ENCODE measurements around the gene NPPC. TPM values are rescaled to one million over a fixed set of nuclear protein-coding genes. Genes with fewer than 3 reads are reported as not detected.

NPPC gene
- total and polyA plus RNA-seq, 7 donors, result 0.29 to 26.9 (median 0.88) TPM; not detected in 1

GRCh38 chr2:231939022-231939421, 12.8 kb upstream of the NPPC start:
- intact Hi-C loops (cut with DNase I), result no loop called here
- no peak for TF ChIP-seq CTCF (IDR thresholded peaks at IDR 0.05)
- DNase-seq (no peak), ATAC-seq (no peak)
- no peaks in the 10 kb centered on the region for H3K4me1 ChIP-seq
- H3K27ac ChIP-seq, result no peak overlapping the region
- no peaks in the 10 kb centered on the region for H3K27me3 ChIP-seq (ENCODE audit: insufficient read depth in 3 of 3, low read length in 2 of 3)
- H3K9me3 ChIP-seq, result no peaks in the 10 kb centered on the region
- 94 to 98% (median 96%) methylated on average over 4 of the region's 4 CpGs for WGBS, 3 donors
- H3K36me3 ChIP-seq (ENCODE audit: insufficient read depth in 1 of 2, low read depth in 1 of 2), result no peaks in the 10 kb centered on the region
- no peak overlapping the region for H3K4me3 ChIP-seq

- ATAC-seq (no peak), DNase-seq (no peak)
- Histone ChIP-seq H3K4me1 (no peaks in the 10 kb centered on the region), H3K27me3 (ENCODE audit: insufficient read depth in 3 of 3, low read length in 2 of 3) (no peaks in the 10 kb centered on the region), H3K36me3 (ENCODE audit: insufficient read depth in 1 of 2, low read depth in 1 of 2) (no peaks in the 10 kb centered on the region), H3K27ac (no peak overlapping the region), H3K4me3 (no peak overlapping the region), H3K9me3 (no peaks in the 10 kb centered on the region)
- intact Hi-C loops (cut with DNase I), result no loop called here
- 95 to 98% (median 98%) methylated on average over 7 of the region's 7 CpGs for WGBS, 3 donors
- no peak for TF ChIP-seq CTCF (IDR thresholded peaks at IDR 0.05)
Measured at GRCh38 chr2:231937057-231937456, 10.9 kb upstream of the NPPC start.

- H3K27ac ChIP-seq, result no peak overlapping the region
- no peaks in the 10 kb centered on the region for H3K36me3 ChIP-seq (ENCODE audit: insufficient read depth in 1 of 2, low read depth in 1 of 2)
- no peaks in the 10 kb centered on the region for H3K9me3 ChIP-seq
- ATAC-seq (no peak), DNase-seq (no peak)
- no peak for TF ChIP-seq CTCF (IDR thresholded peaks at IDR 0.05)
- no peaks in the 10 kb centered on the region for H3K4me1 ChIP-seq
- intact Hi-C loops (cut with DNase I), result no loop called here
- no peak overlapping the region for H3K4me3 ChIP-seq
- 94 to 98% (median 94%) methylated on average over 4 of the region's 4 CpGs for WGBS, 3 donors
- H3K27me3 ChIP-seq (ENCODE audit: insufficient read depth in 3 of 3, low read length in 2 of 3), result no peaks in the 10 kb centered on the region
Measured at GRCh38 chr2:231936491-231936890, 10.3 kb upstream of the NPPC start.

GRCh38 chr2:231935815-231936214, 9.6 kb upstream of the NPPC start:
- TF ChIP-seq CTCF (IDR thresholded peaks at IDR 0.05), result no peak
- H3K4me3 ChIP-seq, result no peak overlapping the region
- no peaks in the 10 kb centered on the region for H3K4me1 ChIP-seq
- H3K27me3 ChIP-seq (ENCODE audit: insufficient read depth in 3 of 3, low read length in 2 of 3), result no peaks in the 10 kb centered on the region
- intact Hi-C loops (cut with DNase I), result no loop called here
- no peak overlapping the region for H3K27ac ChIP-seq
- DNase-seq, result no peak
- no peak for ATAC-seq
- WGBS, 3 donors, result 81 to 96% (median 93%) methylated on average over 1 of the region's 1 CpG
- no peaks in the 10 kb centered on the region for H3K36me3 ChIP-seq (ENCODE audit: insufficient read depth in 1 of 2, low read depth in 1 of 2)
- no peaks in the 10 kb centered on the region for H3K9me3 ChIP-seq

- no peak for ATAC-seq
- no peaks in the 10 kb centered on the region for H3K4me1 ChIP-seq
Measured at GRCh38 chr2:231935207-231935524, 9.0 kb upstream of the NPPC start.

More at GRCh38 chr2:231935207-231935524, 9.0 kb upstream of the NPPC start:
- WGBS, 3 donors, result 66 to 83% (median 66%) methylated on average over 4 of the region's 4 CpGs
- Histone ChIP-seq H3K9me3 (no peaks in the 10 kb centered on the region), H3K36me3 (ENCODE audit: insufficient read depth in 1 of 2, low read depth in 1 of 2) (no peaks in the 10 kb centered on the region), H3K4me3 (no peak overlapping the region), H3K27me3 (ENCODE audit: insufficient read depth in 3 of 3, low read length in 2 of 3) (peaks cover 0 to 2% (median 0%) of the 10 kb centered on the region in 3 donors), H3K27ac (no peak overlapping the region)
- no peak for TF ChIP-seq CTCF (IDR thresholded peaks at IDR 0.05)
- DNase-seq, result no peak
- intact Hi-C loops (cut with DNase I), result no loop called here

All from psoas muscle (tissue), 8 donors.